Neural progenitor cell (in vitro differentiated cells): ENCODE measurements around the gene FNIP1.

Source experiments
- EZH2 ChIP-seq: fragments of 200-600 bp; sonication (generic); IDR thresholded peaks from 2 replicates; pipeline ENCODE4 v1.6.1; 2017; ENCODE audit warnings: antibody characterized with exemption, mild to moderate bottlenecking, moderate library complexity
- TF ChIP-seq, protein P1 (sequence below): fragments of 200-600 bp; sonication (generic); IDR thresholded peaks from 2 replicates; pipeline ENCODE4 v1.5.1; 2017; ENCODE audit warnings: antibody characterized with exemption, mild to moderate bottlenecking

GRCh38 chr5:131634996-131635683, 161.7 kb downstream of the FNIP1 start, which contains the start of gene RAPGEF6:
- TF ChIP-seq, protein P1, sequence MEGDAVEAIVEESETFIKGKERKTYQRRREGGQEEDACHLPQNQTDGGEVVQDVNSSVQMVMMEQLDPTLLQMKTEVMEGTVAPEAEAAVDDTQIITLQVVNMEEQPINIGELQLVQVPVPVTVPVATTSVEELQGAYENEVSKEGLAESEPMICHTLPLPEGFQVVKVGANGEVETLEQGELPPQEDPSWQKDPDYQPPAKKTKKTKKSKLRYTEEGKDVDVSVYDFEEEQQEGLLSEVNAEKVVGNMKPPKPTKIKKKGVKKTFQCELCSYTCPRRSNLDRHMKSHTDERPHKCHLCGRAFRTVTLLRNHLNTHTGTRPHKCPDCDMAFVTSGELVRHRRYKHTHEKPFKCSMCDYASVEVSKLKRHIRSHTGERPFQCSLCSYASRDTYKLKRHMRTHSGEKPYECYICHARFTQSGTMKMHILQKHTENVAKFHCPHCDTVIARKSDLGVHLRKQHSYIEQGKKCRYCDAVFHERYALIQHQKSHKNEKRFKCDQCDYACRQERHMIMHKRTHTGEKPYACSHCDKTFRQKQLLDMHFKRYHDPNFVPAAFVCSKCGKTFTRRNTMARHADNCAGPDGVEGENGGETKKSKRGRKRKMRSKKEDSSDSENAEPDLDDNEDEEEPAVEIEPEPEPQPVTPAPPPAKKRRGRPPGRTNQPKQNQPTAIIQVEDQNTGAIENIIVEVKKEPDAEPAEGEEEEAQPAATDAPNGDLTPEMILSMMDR, result no peak
- TF ChIP-seq EZH2, result no peak
